Keratinocyte (primary cell): Measurements from ENCODE around the gene PRKCZ. TPM values are rescaled to one million over a fixed set of nuclear protein-coding genes. Genes with fewer than 3 reads are reported as not detected.

Source experiments
- DNase-seq: peaks from one replicate; pipeline ENCODE4 v3.0.0-alpha.2; 2011; ENCODE audit warnings: low read depth, missing footprints, low spot score
- FAIRE-seq: peaks from 2 replicates; lab custom pipeline; 2011; peaks lifted over from hg19 to GRCh38; lab: Jason Lieb, UNC
- H2AFZ ChIP-seq: 2 replicates; pipeline ENCODE4 v1.6.0; 2012; ENCODE audit warnings: low read length, control low read depth, inconsistent platforms; ENCODE audit not compliant: control insufficient read depth
- H3K27ac ChIP-seq: 2 replicates; pipeline ENCODE4 v1.5.1; 2011; ENCODE audit warnings: low read length; ENCODE audit not compliant: control insufficient read depth, insufficient read depth
- H3K27me3 ChIP-seq: 3 replicates; pipeline ENCODE4 v1.6.0; 2011; ENCODE audit warnings: low read length; ENCODE audit not compliant: control insufficient read depth, insufficient read depth; ENCODE audit errors: extremely low read depth
- H3K36me3 ChIP-seq, 2 experiments: 2 replicates in 1 of 2; 3 replicates in 1 of 2; pipeline ENCODE4 v1.5.1; 2011; ENCODE audit warnings: low read length in 2 of 2, mild to moderate bottlenecking in 1 of 2; ENCODE audit not compliant: control insufficient read depth in 2 of 2, insufficient read depth in 2 of 2; ENCODE audit errors: extremely low read depth in 1 of 2
- H3K4me1 ChIP-seq: 3 replicates; pipeline ENCODE4 v1.5.1; 2011; ENCODE audit warnings: low read length; ENCODE audit not compliant: control insufficient read depth, insufficient read depth; ENCODE audit errors: extremely low read depth
- H3K4me2 ChIP-seq: 3 replicates; pipeline ENCODE4 v1.6.0; 2011; ENCODE audit warnings: low read depth, low read length; ENCODE audit not compliant: control insufficient read depth, insufficient read depth; ENCODE audit errors: extremely low read depth
- H3K4me3 ChIP-seq, 3 experiments: fragments of 200-600 bp in 1 of 3; sonication (generic) in 1 of 3; 2 replicates in 2 of 3; 3 replicates in 1 of 3; pipeline ENCODE4 v1.5.1; 2011 to 2016; ENCODE audit warnings: low read length in 3 of 3, mild to moderate bottlenecking in 3 of 3, control low read depth in 2 of 3, inconsistent platforms in 1 of 3, low read depth in 1 of 3, mixed read lengths in 1 of 3, mixed run types in 1 of 3, moderate library complexity in 1 of 3; ENCODE audit not compliant: control insufficient read depth in 2 of 3, insufficient read depth in 2 of 3; ENCODE audit errors: extremely low read depth in 1 of 3
- H3K79me2 ChIP-seq: 2 replicates; pipeline ENCODE4 v1.6.0; 2012; ENCODE audit warnings: low read length; ENCODE audit not compliant: control insufficient read depth, insufficient read depth
- H3K9ac ChIP-seq: 3 replicates; pipeline ENCODE4 v1.6.0; 2011; ENCODE audit warnings: low read length; ENCODE audit not compliant: control insufficient read depth, insufficient read depth; ENCODE audit errors: extremely low read depth
- H3K9me1 ChIP-seq: 3 replicates; pipeline ENCODE4 v1.6.0; 2011; ENCODE audit warnings: low read length; ENCODE audit not compliant: control insufficient read depth, insufficient read depth; ENCODE audit errors: extremely low read depth
- H3K9me3 ChIP-seq: 2 replicates; pipeline ENCODE4 v1.5.1; 2012; ENCODE audit warnings: low read depth, low read length; ENCODE audit not compliant: control insufficient read depth
- H4K20me1 ChIP-seq: 3 replicates; pipeline ENCODE4 v1.6.0; 2011; ENCODE audit warnings: low read length; ENCODE audit not compliant: control insufficient read depth, insufficient read depth; ENCODE audit errors: extremely low read depth
- EZH2 ChIP-seq: IDR thresholded peaks from one replicate; pipeline ENCODE4 v1.6.1; 2012; ENCODE audit warnings: inconsistent platforms, mild to moderate bottlenecking, low read length, moderate library complexity
- dilution Hi-C: fragments of 300-500 bp; cut with MboI; formaldehyde crosslinking; loops from one replicate; pipeline ENCODE4 v1.7.0; 2020; ENCODE audit warnings: low sequenced_read_pairs; ENCODE audit not compliant: extremely low pct_ligation_motif_present
- polyA plus RNA-seq, 5 experiments: library from polyadenylated mRNA; depleted of rRNA in 3 of 5; stranded (reverse) in 3 of 5; stranded (forward) in 1 of 5; unstranded in 1 of 5; fragments of >200 nt; gene quantifications; 1 replicate in 1 of 5; 2 replicates in 3 of 5; 3 replicates in 1 of 5; pipeline versions ENCODE4 v1.2.1 to v1.2.3, GENCODE V29; 2011 to 2012; ENCODE audit warnings: missing spikeins in 2 of 5, low read depth in 1 of 5, low replicate concordance in 1 of 5
- TF ChIP-seq, protein P1 (sequence below), 3 experiments: IDR thresholded peaks in 1 of 3; conservative IDR thresholded peaks in 1 of 3; optimal IDR thresholded peaks in 1 of 3; 2 replicates in 2 of 3; 3 replicates in 1 of 3; pipeline versions ENCODE3 to v1.5.1; 2011; ENCODE audit warnings: low read length in 3 of 3, mild to moderate bottlenecking in 3 of 3, moderate library complexity in 2 of 3, control low read depth in 1 of 3, inconsistent platforms in 1 of 3; ENCODE audit not compliant: insufficient read depth in 2 of 3; ENCODE audit errors: extremely low read depth in 1 of 3

PRKCZ gene
- polyA plus RNA-seq, 1 donor (not counting 4 experiments of a cell fraction or from before 2014, with no cell fraction given) = 36.3 TPM

DNA sequence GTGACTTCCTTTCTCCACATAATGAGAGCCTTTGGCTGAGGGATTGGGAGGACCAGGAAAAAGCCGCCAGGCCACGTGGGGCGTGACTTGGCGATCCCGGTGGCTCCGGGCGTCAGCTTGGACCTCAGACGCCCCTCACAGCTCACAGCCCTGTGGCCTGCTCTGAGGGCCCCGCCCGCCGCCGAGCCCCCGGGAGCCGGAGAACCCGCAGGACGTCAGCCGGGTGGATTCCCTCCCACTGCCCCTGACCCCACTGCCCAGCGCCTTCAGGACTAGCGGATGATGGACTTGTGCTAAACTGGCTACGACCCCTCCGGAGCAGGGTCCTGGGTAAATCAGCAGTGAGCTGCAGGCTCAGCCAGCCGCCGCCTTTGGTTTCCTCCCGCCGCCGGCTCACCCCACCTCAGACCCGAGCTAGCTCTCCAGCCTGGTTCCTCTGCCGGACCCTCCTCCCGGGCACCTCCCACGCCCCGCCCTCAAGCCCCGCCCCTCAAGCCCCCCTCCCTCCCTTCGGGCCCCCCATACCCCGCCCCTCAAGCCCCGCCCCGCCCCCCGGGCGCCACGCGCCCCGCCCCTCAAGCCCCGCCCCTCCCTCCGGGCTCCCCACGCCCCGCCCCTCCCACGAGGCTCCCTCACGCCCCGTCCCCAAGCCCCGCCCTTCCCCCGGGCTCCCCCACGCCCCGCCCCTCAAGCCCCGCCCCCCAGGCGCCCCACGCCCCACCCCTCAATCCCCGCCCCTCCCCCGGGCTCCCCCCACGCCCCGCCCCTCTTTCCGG is 154.4 kb downstream of the PRKCZ start:
- H3K9ac ChIP-seq = no peak overlapping the region
- DNase-seq (no peak), FAIRE-seq (no peak)
- no peak overlapping the region for H3K4me2 ChIP-seq
- no peak overlapping the region for H3K27ac ChIP-seq
- H3K9me1 ChIP-seq = no peaks in the 10 kb centered on the region
- TF ChIP-seq EZH2 = no peak
- TF ChIP-seq, protein P1, sequence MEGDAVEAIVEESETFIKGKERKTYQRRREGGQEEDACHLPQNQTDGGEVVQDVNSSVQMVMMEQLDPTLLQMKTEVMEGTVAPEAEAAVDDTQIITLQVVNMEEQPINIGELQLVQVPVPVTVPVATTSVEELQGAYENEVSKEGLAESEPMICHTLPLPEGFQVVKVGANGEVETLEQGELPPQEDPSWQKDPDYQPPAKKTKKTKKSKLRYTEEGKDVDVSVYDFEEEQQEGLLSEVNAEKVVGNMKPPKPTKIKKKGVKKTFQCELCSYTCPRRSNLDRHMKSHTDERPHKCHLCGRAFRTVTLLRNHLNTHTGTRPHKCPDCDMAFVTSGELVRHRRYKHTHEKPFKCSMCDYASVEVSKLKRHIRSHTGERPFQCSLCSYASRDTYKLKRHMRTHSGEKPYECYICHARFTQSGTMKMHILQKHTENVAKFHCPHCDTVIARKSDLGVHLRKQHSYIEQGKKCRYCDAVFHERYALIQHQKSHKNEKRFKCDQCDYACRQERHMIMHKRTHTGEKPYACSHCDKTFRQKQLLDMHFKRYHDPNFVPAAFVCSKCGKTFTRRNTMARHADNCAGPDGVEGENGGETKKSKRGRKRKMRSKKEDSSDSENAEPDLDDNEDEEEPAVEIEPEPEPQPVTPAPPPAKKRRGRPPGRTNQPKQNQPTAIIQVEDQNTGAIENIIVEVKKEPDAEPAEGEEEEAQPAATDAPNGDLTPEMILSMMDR (optimal IDR thresholded peaks at IDR 0.05 in 1 of 3, IDR thresholded peaks at IDR 0.05 in 1 of 3, conservative IDR thresholded peaks at IDR 0.05 in 1 of 3; ENCODE audit: extremely low read depth in 1 of 3, insufficient read depth in 2 of 3, low read length in 3 of 3) = no peak
- H3K36me3 ChIP-seq = no peaks in the 10 kb centered on the region
- no peaks in the 10 kb centered on the region for H3K9me3 ChIP-seq
- H3K4me1 ChIP-seq = peaks cover 27% of the 10 kb centered on the region
- dilution Hi-C loops = no loop called here
- H3K79me2 ChIP-seq = no peaks in the 10 kb centered on the region
- no peak overlapping the region for H3K4me3 ChIP-seq
- peaks cover 4% of the 10 kb centered on the region for H3K27me3 ChIP-seq
- no peak overlapping the region for H2AFZ ChIP-seq
- H4K20me1 ChIP-seq = no peaks in the 10 kb centered on the region

GRCh38 chr1:2205191-2205952 is 155.2 kb downstream of the PRKCZ start:
- no peaks in the 10 kb centered on the region for H4K20me1 ChIP-seq
- H3K79me2 ChIP-seq = no peaks in the 10 kb centered on the region
- no peaks in the 10 kb centered on the region for H3K9me3 ChIP-seq
- peak overlapping the region; percentile 33 to 40 (median 38) for H3K4me3 ChIP-seq
- no peaks in the 10 kb centered on the region for H3K9me1 ChIP-seq
- peaks cover 32% of the 10 kb centered on the region for H3K4me1 ChIP-seq
- H3K9ac ChIP-seq = no peak overlapping the region
- no peak for FAIRE-seq
- dilution Hi-C loops = no loop called here
- peaks cover 4% of the 10 kb centered on the region for H3K27me3 ChIP-seq
- DNase-seq = no peak
- no peaks in the 10 kb centered on the region for H3K36me3 ChIP-seq
- H3K27ac ChIP-seq = no peak overlapping the region
- peak overlapping the region; percentile 76 for H3K4me2 ChIP-seq
- no peak for TF ChIP-seq EZH2
- TF ChIP-seq, protein P1 (optimal IDR thresholded peaks at IDR 0.05 in 1 of 3, IDR thresholded peaks at IDR 0.05 in 1 of 3, conservative IDR thresholded peaks at IDR 0.05 in 1 of 3; ENCODE audit: extremely low read depth in 1 of 3, insufficient read depth in 2 of 3, low read length in 3 of 3) = no peak
- H2AFZ ChIP-seq = peak overlapping the region; percentile 53
